Uterus (tissue), 4 donors: ENCODE data around the gene CXCL11. TPM values are rescaled to one million over a fixed set of nuclear protein-coding genes. Genes with fewer than 3 reads are reported as not detected.

ENCODE experiments used
- DNase-seq, 2 donors: peaks; one replicate each; pipeline ENCODE4 v3.0.0-alpha.2; 2019 to 2020
- H3K27ac ChIP-seq, 2 donors: fragments of 200-600 bp; sonication (generic); 1 replicate in 1 of 2; 2 replicates in 1 of 2; pipeline ENCODE4 v1.5.1; 2016 to 2018
- H3K27me3 ChIP-seq, 2 donors: fragments of 200-600 bp; sonication (generic); one replicate each; pipeline ENCODE4 v1.5.1; 2018 to 2019; ENCODE audit warnings: control low read depth in 1 of 2
- H3K36me3 ChIP-seq, 2 donors: fragments of 200-600 bp; sonication (generic); one replicate each; pipeline ENCODE4 v1.5.1; 2019; ENCODE audit warnings: control low read depth in 1 of 2
- H3K4me1 ChIP-seq, 2 donors: fragments of 200-600 bp; sonication (generic); one replicate each; pipeline ENCODE4 v1.5.1; 2018 to 2019; ENCODE audit warnings: control low read depth in 1 of 2
- H3K4me3 ChIP-seq, 2 donors: fragments of 200-600 bp; sonication (generic); 1 replicate in 1 of 2; 2 replicates in 1 of 2; pipeline ENCODE4 v1.5.1; 2018 to 2019; ENCODE audit warnings: mild to moderate bottlenecking in 1 of 2
- H3K9me3 ChIP-seq, 2 donors: fragments of 200-600 bp; sonication (generic); one replicate each; pipeline ENCODE4 v1.5.1; 2019; ENCODE audit warnings: control low read depth in 1 of 2
- CTCF ChIP-seq, 4 experiments: fragments of 200-600 bp in 2 of 4; fragments of 450-650 bp in 2 of 4; sonication (generic) in 2 of 4; IDR thresholded peaks; one replicate each; pipeline ENCODE4 v1.5.1; 2016 to 2019; ENCODE audit warnings: antibody characterized with exemption in 4 of 4, mild to moderate bottlenecking in 2 of 4, moderate library complexity in 1 of 4
- POLR2A ChIP-seq, 2 donors: fragments of 450-650 bp; IDR thresholded peaks; one replicate each; pipeline ENCODE4 v1.6.1; 2016; ENCODE audit warnings: antibody characterized with exemption in 2 of 2, mild to moderate bottlenecking in 1 of 2, moderate library complexity in 1 of 2
- intact Hi-C: fragments of 100-400 bp; cut with DNase I; formaldehyde crosslinking; loops from one replicate; pipeline ENCODE4 v1.15.1; 2023; ENCODE audit warnings: low total_unique reads
- total RNA-seq, 4 donors: library from RNA; depleted of rRNA in 3 of 4; stranded (reverse); fragments of >200 nt in 3 of 4; gene quantifications; one replicate each; pipeline versions ENCODE4 v1.1.0 to v1.2.4, GENCODE V29; 2014 to 2023
- donor health status: DM: yes; HTN: yes; CAD: no.

CXCL11 gene
- total RNA-seq, 4 donors from 2014 or later, result 0.14 TPM; not detected in 3

DNA sequence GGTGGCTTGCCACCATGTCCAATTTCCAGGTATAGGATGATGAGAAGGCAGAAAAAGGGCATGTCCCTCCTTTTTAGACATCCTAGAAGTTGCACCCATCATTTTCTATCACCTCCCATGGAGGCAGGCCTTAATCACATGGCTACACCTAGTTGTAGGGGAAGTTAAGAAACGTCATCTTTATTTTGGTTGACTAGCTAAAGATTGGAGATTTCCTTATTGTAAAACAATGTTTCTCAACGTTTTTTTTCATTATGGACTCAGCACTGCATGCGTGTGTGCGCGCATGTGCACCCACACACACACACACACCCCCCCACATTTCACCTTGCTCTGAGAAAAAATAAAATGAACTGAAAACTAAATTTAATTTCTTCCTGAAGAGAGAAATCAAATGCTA lies 26.6 kb downstream of the CXCL11 start:
- H3K4me3 ChIP-seq, result no peak overlapping the region
- intact Hi-C loops, result no loop called here
- no peaks in the 10 kb centered on the region for H3K27me3 ChIP-seq
- no peak for DNase-seq
- no peaks in the 10 kb centered on the region for H3K4me1 ChIP-seq
- H3K27ac ChIP-seq, result no peak overlapping the region
- TF ChIP-seq CTCF (IDR thresholded peaks at IDR 0.05), result no peak
- H3K9me3 ChIP-seq, result no peaks in the 10 kb centered on the region
- no peaks in the 10 kb centered on the region for H3K36me3 ChIP-seq

- TF ChIP-seq CTCF (IDR thresholded peaks at IDR 0.05) (no peak), POLR2A (IDR thresholded peaks at IDR 0.05) (no peak)
- no peak within 1 kb of the TSS for H3K4me3 ChIP-seq
- no peak for DNase-seq
- no peaks in the 10 kb centered on the region for H3K27me3 ChIP-seq
- no peaks in the 10 kb centered on the region for H3K36me3 ChIP-seq
- no peaks in the 10 kb centered on the region for H3K4me1 ChIP-seq
- no peaks in the 10 kb centered on the region for H3K9me3 ChIP-seq
- H3K27ac ChIP-seq, result no peak within 1 kb of the TSS
- intact Hi-C loops, result no loop called here
Measured at GRCh38 chr4:76007089-76007862, 28.6 kb downstream of the CXCL11 start, which contains the start of gene CXCL9. TSS of gene CXCL9 (minus strand) at chr4:76007509. CDS start at chr4:76007449, 60 bp downstream.

GRCh38 chr4:76003620-76004019 lies 32.2 kb downstream of the CXCL11 start:
- no peaks in the 10 kb centered on the region for H3K9me3 ChIP-seq
- no peaks in the 10 kb centered on the region for H3K36me3 ChIP-seq
- H3K27ac ChIP-seq, result no peak overlapping the region
- H3K4me1 ChIP-seq, result no peaks in the 10 kb centered on the region
- no peak overlapping the region for H3K4me3 ChIP-seq
- DNase-seq, result no peak
- H3K27me3 ChIP-seq, result no peaks in the 10 kb centered on the region
- no peak for TF ChIP-seq CTCF (IDR thresholded peaks at IDR 0.05)
- TF ChIP-seq POLR2A (IDR thresholded peaks at IDR 0.05), result no peak
- intact Hi-C loops, result no loop called here

GRCh38 chr4:76003035-76003434 lies 32.8 kb downstream of the CXCL11 start:
- no peaks in the 10 kb centered on the region for H3K9me3 ChIP-seq
- no peaks in the 10 kb centered on the region for H3K27me3 ChIP-seq
- DNase-seq, result no peak
- no peak overlapping the region for H3K27ac ChIP-seq
- TF ChIP-seq POLR2A (IDR thresholded peaks at IDR 0.05) (no peak), CTCF (IDR thresholded peaks at IDR 0.05) (no peak)
- intact Hi-C loops, result no loop called here
- H3K4me3 ChIP-seq, result no peak overlapping the region
- no peaks in the 10 kb centered on the region for H3K36me3 ChIP-seq
- no peaks in the 10 kb centered on the region for H3K4me1 ChIP-seq

DNA sequence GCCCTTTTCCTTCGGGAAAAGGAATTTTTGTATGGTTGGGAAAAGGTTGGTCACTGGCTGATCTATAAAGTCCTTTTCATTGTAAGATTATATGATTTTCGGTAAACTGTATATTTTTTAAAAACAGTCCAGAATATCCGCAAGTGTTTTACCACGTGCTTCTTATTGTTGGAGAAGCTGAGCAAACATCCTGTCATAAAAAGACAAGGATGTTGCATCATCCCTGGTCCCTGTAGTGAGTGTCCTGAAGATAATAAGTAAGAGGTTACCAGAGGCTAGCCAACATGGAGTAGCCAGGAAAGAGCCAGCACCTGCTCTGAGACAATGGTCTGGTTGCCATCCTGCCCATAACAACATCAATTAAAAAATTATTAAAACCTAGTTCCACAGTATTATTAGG lies 33.7 kb downstream of the CXCL11 start:
- H3K9me3 ChIP-seq, result no peaks in the 10 kb centered on the region

More for the DNA sequence above, 33.7 kb downstream of the CXCL11 start:
- no peak for DNase-seq
- H3K27me3 ChIP-seq, result no peaks in the 10 kb centered on the region
- H3K36me3 ChIP-seq, result no peaks in the 10 kb centered on the region
- H3K4me1 ChIP-seq, result no peaks in the 10 kb centered on the region
- intact Hi-C loops, result no loop called here
- TF ChIP-seq CTCF (IDR thresholded peaks at IDR 0.05), result no peak
- H3K4me3 ChIP-seq, result no peak overlapping the region
- H3K27ac ChIP-seq, result no peak overlapping the region
